Astrocyte (in vitro differentiated cells and primary cell): ENCODE results near the gene XYLT1.

Source experiments
- EZH2 ChIP-seq: IDR thresholded peaks from 2 replicates; pipeline ENCODE4 v1.6.1; 2012; ENCODE audit warnings: mild to moderate bottlenecking, low read length, inconsistent platforms; ENCODE audit not compliant: insufficient read depth
- TF ChIP-seq, protein P1 (sequence below): IDR thresholded peaks from 2 replicates; pipeline ENCODE4 v1.5.1; 2011; ENCODE audit warnings: low read depth, mild to moderate bottlenecking, inconsistent platforms, low read length, moderate library complexity; ENCODE audit not compliant: insufficient read depth

DNA sequence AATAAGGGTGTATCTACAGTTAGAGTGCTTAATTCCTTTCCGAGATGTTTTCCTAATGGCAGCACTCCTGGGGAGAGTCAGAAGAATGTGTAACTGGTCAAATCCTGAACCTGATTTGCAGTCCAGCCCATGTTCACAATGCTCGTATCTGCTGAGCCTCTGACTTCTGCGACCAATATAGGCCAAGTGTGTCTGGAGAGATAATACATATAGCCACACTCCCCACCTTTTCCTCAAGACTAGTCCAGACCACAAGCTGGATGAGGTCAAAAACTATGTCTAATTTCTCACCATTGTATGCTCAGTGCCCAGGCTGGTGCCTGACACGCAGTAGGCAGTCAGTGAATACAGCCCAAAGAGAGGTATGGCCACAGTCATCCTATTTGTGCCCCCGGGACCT lies 58.0 kb downstream of the XYLT1 start:
- TF ChIP-seq, protein P1, sequence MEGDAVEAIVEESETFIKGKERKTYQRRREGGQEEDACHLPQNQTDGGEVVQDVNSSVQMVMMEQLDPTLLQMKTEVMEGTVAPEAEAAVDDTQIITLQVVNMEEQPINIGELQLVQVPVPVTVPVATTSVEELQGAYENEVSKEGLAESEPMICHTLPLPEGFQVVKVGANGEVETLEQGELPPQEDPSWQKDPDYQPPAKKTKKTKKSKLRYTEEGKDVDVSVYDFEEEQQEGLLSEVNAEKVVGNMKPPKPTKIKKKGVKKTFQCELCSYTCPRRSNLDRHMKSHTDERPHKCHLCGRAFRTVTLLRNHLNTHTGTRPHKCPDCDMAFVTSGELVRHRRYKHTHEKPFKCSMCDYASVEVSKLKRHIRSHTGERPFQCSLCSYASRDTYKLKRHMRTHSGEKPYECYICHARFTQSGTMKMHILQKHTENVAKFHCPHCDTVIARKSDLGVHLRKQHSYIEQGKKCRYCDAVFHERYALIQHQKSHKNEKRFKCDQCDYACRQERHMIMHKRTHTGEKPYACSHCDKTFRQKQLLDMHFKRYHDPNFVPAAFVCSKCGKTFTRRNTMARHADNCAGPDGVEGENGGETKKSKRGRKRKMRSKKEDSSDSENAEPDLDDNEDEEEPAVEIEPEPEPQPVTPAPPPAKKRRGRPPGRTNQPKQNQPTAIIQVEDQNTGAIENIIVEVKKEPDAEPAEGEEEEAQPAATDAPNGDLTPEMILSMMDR, result no peak
- TF ChIP-seq EZH2, result no peak
